ENCODE measurements around the gene SH3BP5L.

Gene SH3BP5L

DNA sequence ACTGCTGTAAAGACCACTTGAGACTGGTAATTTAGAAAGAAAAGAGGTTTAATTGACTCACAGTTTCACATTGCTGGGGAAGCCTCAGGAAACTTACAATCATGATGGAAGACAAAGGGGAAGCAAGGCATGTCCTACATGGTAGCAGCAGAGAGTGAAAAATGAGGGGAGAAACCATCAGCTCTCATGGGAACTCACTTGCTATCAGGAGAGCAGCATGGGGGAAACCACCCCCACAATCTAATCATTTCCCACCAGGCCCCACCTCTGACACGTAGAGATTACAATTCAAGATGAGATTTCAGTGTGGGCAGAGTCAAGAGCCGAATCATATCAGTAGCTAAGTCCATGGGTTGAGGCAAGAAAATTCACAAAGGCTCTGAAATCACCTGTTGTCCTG lies 46.4 kb downstream of the SH3BP5L start:
- Histone ChIP-seq H3K18ac (ENCODE audit: low read length) (no peak overlapping the region), H3K23ac (ENCODE audit: low read depth, low read length, poor library complexity) (no peak overlapping the region), H2BK120ac (ENCODE audit: low read depth, low read length) (no peak overlapping the region), H4K91ac (ENCODE audit: low read depth, low read length, poor library complexity) (no peak overlapping the region), H3K4ac (ENCODE audit: low read length) (no peak overlapping the region), H3K27ac (replicated peaks; ENCODE audit: low read length) (no peak overlapping the region), H2AFZ (ENCODE audit: low read length) (no peak overlapping the region), H2BK5ac (ENCODE audit: low read length) (no peak overlapping the region), H3K4me1 (ENCODE audit: control insufficient read depth in 2 of 2, insufficient read depth in 1 of 2, low read depth in 1 of 2, low read length in 2 of 2) (no peaks in the 10 kb centered on the region), H3K14ac (ENCODE audit: low read length) (no peak overlapping the region), H2AK5ac (ENCODE audit: low read depth, low read length) (no peak overlapping the region), H3K4me2 (ENCODE audit: insufficient read depth, low read length, poor library complexity, severe bottlenecking) (no peak overlapping the region), H3K9me3 (replicated peaks in 1 of 2; ENCODE audit: control insufficient read depth in 2 of 2, insufficient read depth in 1 of 2, low read depth in 1 of 2, low read length in 2 of 2) (peaks cover 0 to 34% of the 10 kb centered on the region in 2 donors), H3K9ac (ENCODE audit: low read depth, low read length, poor library complexity) (no peak overlapping the region), H3K27me3 (ENCODE audit: control insufficient read depth in 3 of 3, insufficient read depth in 3 of 3, low read depth in 1 of 3, low read length in 3 of 3) (peaks cover 0 to 20% (median 0%) of the 10 kb centered on the region in 3 experiments), H3K4me3 (ENCODE audit: low read length in 2 of 2) (no peak overlapping the region), H3K79me1 (ENCODE audit: low read depth, low read length) (no peaks in the 10 kb centered on the region), H2BK15ac (ENCODE audit: low read length) (no peak overlapping the region), H4K8ac (ENCODE audit: low read depth, low read length) (no peak overlapping the region), H3K36me3 (replicated peaks in 1 of 2; ENCODE audit: control insufficient read depth in 2 of 2, insufficient read depth in 2 of 2, low read length in 2 of 2) (no peaks in the 10 kb centered on the region), H2BK12ac (ENCODE audit: low read length) (no peak overlapping the region)
- WGBS, 2 donors (ENCODE audit: extremely low coverage in 2 of 2, insufficient read length in 2 of 2, insufficient replicate concordance in 1 of 2) = no CpG with 5 or more reads among the region's 2 CpGs
- DNase-seq (ENCODE audit: low spot score) = no peak

DNA sequence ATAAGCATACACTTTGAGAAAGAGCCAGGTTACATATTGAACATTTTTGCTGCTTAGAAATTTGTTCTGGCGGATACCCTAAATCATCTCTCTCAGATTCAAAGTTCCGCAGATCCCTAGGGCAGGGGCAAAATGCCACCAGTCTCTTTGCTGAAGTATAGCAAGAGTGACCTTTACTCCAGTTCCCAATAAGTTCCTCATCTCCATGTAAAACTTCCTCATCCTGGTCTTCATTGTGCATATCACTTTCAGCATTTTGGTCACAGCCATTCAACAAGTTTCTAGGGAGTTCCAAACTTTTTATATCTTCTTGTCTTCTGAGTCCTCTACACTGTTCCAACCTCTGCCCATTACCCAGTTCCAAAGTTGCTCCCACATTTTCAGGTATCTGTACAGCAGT lies 46.8 kb downstream of the SH3BP5L start:
- H3K18ac ChIP-seq (ENCODE audit: low read length) = no peak overlapping the region
- no peak overlapping the region for H3K23ac ChIP-seq (ENCODE audit: low read depth, low read length, poor library complexity)
- WGBS, 2 donors (ENCODE audit: extremely low coverage in 2 of 2, insufficient read length in 2 of 2, insufficient replicate concordance in 1 of 2) = no CpG with 5 or more reads among the region's 2 CpGs
- H2BK120ac ChIP-seq (ENCODE audit: low read depth, low read length) = no peak overlapping the region
- H3K79me1 ChIP-seq (ENCODE audit: low read depth, low read length) = no peaks in the 10 kb centered on the region
- H3K36me3 ChIP-seq (replicated peaks in 1 of 2; ENCODE audit: control insufficient read depth in 2 of 2, insufficient read depth in 2 of 2, low read length in 2 of 2) = no peaks in the 10 kb centered on the region
- H3K9me3 ChIP-seq (replicated peaks in 1 of 2; ENCODE audit: control insufficient read depth in 2 of 2, insufficient read depth in 1 of 2, low read depth in 1 of 2, low read length in 2 of 2) = peaks cover 0 to 30% of the 10 kb centered on the region in 2 donors
- no peak for DNase-seq (ENCODE audit: low spot score)
- H3K14ac ChIP-seq (ENCODE audit: low read length) = no peak overlapping the region
- no peak overlapping the region for H4K91ac ChIP-seq (ENCODE audit: low read depth, low read length, poor library complexity)
- no peak overlapping the region for H3K27ac ChIP-seq (replicated peaks; ENCODE audit: low read length)
- H3K4me3 ChIP-seq (ENCODE audit: low read length in 2 of 2) = no peak overlapping the region
- no peak overlapping the region for H2AFZ ChIP-seq (ENCODE audit: low read length)
- H3K9ac ChIP-seq (ENCODE audit: low read depth, low read length, poor library complexity) = no peak overlapping the region
- no peak overlapping the region for H4K8ac ChIP-seq (ENCODE audit: low read depth, low read length)
- no peak overlapping the region for H3K4me2 ChIP-seq (ENCODE audit: insufficient read depth, low read length, poor library complexity, severe bottlenecking)
- no peaks in the 10 kb centered on the region for H3K4me1 ChIP-seq (ENCODE audit: control insufficient read depth in 2 of 2, insufficient read depth in 1 of 2, low read depth in 1 of 2, low read length in 2 of 2)
- H3K27me3 ChIP-seq (ENCODE audit: control insufficient read depth in 3 of 3, insufficient read depth in 3 of 3, low read depth in 1 of 3, low read length in 3 of 3) = peaks cover 0 to 20% (median 0%) of the 10 kb centered on the region in 3 experiments
- H3K4ac ChIP-seq (ENCODE audit: low read length) = no peak overlapping the region
- H2BK5ac ChIP-seq (ENCODE audit: low read length) = no peak overlapping the region
- no peak overlapping the region for H2BK15ac ChIP-seq (ENCODE audit: low read length)
- H2BK12ac ChIP-seq (ENCODE audit: low read length) = no peak overlapping the region
- H2AK5ac ChIP-seq (ENCODE audit: low read depth, low read length) = no peak overlapping the region

DNA sequence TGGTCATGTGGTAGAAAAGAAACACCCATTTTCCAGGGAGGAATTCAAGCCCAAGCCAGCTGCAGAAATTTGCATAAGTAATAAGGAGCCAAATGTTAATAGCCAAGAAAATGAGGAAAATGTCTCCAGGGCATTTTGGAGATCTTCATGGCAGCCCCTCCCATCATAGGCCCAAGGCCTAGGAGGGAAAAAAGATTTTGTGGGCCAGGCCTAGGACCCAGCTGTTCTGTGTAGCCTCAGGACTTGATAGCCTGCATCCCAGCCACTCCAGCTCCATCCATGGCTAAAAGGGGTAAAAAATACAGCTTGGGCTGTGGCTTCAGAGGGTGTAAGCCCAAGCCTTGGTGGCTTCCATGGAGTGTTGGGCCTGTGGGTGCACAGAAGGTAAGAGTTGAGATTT lies 48.7 kb downstream of the SH3BP5L start:
- no peak overlapping the region for H2BK5ac ChIP-seq (ENCODE audit: low read length)
- no peak for DNase-seq (ENCODE audit: low spot score)
- no peaks in the 10 kb centered on the region for H3K36me3 ChIP-seq (replicated peaks in 1 of 2; ENCODE audit: control insufficient read depth in 2 of 2, insufficient read depth in 2 of 2, low read length in 2 of 2)
- H3K4me2 ChIP-seq (ENCODE audit: insufficient read depth, low read length, poor library complexity, severe bottlenecking) = no peak overlapping the region
- no peak overlapping the region for H3K18ac ChIP-seq (ENCODE audit: low read length)
- no peak overlapping the region for H2BK12ac ChIP-seq (ENCODE audit: low read length)
- no peak overlapping the region for H2BK15ac ChIP-seq (ENCODE audit: low read length)
- no peak overlapping the region for H3K4me3 ChIP-seq (ENCODE audit: low read length in 2 of 2)
- no peak overlapping the region for H3K9ac ChIP-seq (ENCODE audit: low read depth, low read length, poor library complexity)
- peaks cover 0 to 22% (median 0%) of the 10 kb centered on the region in 3 experiments for H3K27me3 ChIP-seq (ENCODE audit: control insufficient read depth in 3 of 3, insufficient read depth in 3 of 3, low read depth in 1 of 3, low read length in 3 of 3)
- H3K79me1 ChIP-seq (ENCODE audit: low read depth, low read length) = no peaks in the 10 kb centered on the region
- no peak overlapping the region for H3K4ac ChIP-seq (ENCODE audit: low read length)
- no peak overlapping the region for H4K8ac ChIP-seq (ENCODE audit: low read depth, low read length)
- H3K4me1 ChIP-seq (ENCODE audit: control insufficient read depth in 2 of 2, insufficient read depth in 1 of 2, low read depth in 1 of 2, low read length in 2 of 2) = no peaks in the 10 kb centered on the region
- H3K27ac ChIP-seq (replicated peaks; ENCODE audit: low read length) = no peak overlapping the region
- peaks cover 0 to 19% of the 10 kb centered on the region in 2 donors for H3K9me3 ChIP-seq (replicated peaks in 1 of 2; ENCODE audit: control insufficient read depth in 2 of 2, insufficient read depth in 1 of 2, low read depth in 1 of 2, low read length in 2 of 2)
- H2BK120ac ChIP-seq (ENCODE audit: low read depth, low read length) = no peak overlapping the region
- H4K91ac ChIP-seq (ENCODE audit: low read depth, low read length, poor library complexity) = no peak overlapping the region
- no peak overlapping the region for H2AFZ ChIP-seq (ENCODE audit: low read length)
- no peak overlapping the region for H3K23ac ChIP-seq (ENCODE audit: low read depth, low read length, poor library complexity)
- no peak overlapping the region for H2AK5ac ChIP-seq (ENCODE audit: low read depth, low read length)
- no peak overlapping the region for H3K14ac ChIP-seq (ENCODE audit: low read length)

DNA sequence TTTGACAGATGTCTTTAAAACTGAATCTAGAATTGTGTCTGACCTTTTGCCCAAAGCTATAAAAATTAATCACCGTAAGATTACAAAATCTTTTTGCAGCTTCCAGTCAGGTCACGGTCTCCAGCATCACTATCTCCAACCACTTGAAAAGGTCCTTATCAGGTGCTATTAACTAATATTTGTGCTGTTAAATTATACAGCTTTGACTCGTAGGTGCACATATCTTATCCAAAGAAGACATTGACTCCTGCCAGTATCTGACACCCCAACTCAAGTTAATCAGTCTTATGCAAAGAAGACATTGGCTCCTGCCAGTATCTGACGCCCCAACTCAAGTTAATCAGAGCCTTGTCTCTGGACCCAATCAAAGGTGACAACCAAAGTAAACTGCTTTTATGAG lies 50.3 kb downstream of the SH3BP5L start:
- Histone ChIP-seq H2AFZ (ENCODE audit: low read length) (no peak overlapping the region), H3K27ac (replicated peaks; ENCODE audit: low read length) (no peak overlapping the region), H3K23ac (ENCODE audit: low read depth, low read length, poor library complexity) (no peak overlapping the region), H2AK5ac (ENCODE audit: low read depth, low read length) (no peak overlapping the region), H3K79me1 (ENCODE audit: low read depth, low read length) (no peaks in the 10 kb centered on the region), H3K18ac (ENCODE audit: low read length) (no peak overlapping the region), H2BK15ac (ENCODE audit: low read length) (no peak overlapping the region), H3K9me3 (replicated peaks in 1 of 2; ENCODE audit: control insufficient read depth in 2 of 2, insufficient read depth in 1 of 2, low read depth in 1 of 2, low read length in 2 of 2) (peaks cover 0 to 17% of the 10 kb centered on the region in 2 donors), H3K36me3 (replicated peaks in 1 of 2; ENCODE audit: control insufficient read depth in 2 of 2, insufficient read depth in 2 of 2, low read length in 2 of 2) (no peaks in the 10 kb centered on the region), H3K4me2 (ENCODE audit: insufficient read depth, low read length, poor library complexity, severe bottlenecking) (no peak overlapping the region), H3K4me1 (ENCODE audit: control insufficient read depth in 2 of 2, insufficient read depth in 1 of 2, low read depth in 1 of 2, low read length in 2 of 2) (no peaks in the 10 kb centered on the region), H3K9ac (ENCODE audit: low read depth, low read length, poor library complexity) (no peak overlapping the region), H2BK12ac (ENCODE audit: low read length) (no peak overlapping the region), H4K8ac (ENCODE audit: low read depth, low read length) (no peak overlapping the region), H3K27me3 (ENCODE audit: control insufficient read depth in 3 of 3, insufficient read depth in 3 of 3, low read depth in 1 of 3, low read length in 3 of 3) (peaks cover 0 to 22% (median 0%) of the 10 kb centered on the region in 3 experiments), H4K91ac (ENCODE audit: low read depth, low read length, poor library complexity) (no peak overlapping the region), H2BK120ac (ENCODE audit: low read depth, low read length) (no peak overlapping the region), H3K14ac (ENCODE audit: low read length) (no peak overlapping the region), H2BK5ac (ENCODE audit: low read length) (no peak overlapping the region), H3K4ac (ENCODE audit: low read length) (no peak overlapping the region), H3K4me3 (ENCODE audit: low read length in 2 of 2) (no peak overlapping the region)
- no CpG with 5 or more reads among the region's 4 CpGs for WGBS, 2 donors (ENCODE audit: extremely low coverage in 2 of 2, insufficient read length in 2 of 2, insufficient replicate concordance in 1 of 2)
- DNase-seq (ENCODE audit: low spot score) = no peak

All from neuronal stem cell (in vitro differentiated cells).